ENCODE results near the gene MISP3. TPM values are rescaled to one million over a fixed set of nuclear protein-coding genes. Genes with fewer than 3 reads are reported as not detected.

Gene MISP3
- total and polyA plus RNA-seq, 9 of the 15 experiments (the other 6 are each of a cell fraction or from before 2014, with no cell fraction given), result 0.25 to 5.6 (median 1.6) TPM

GRCh38 chr19:14102756-14103155, 30.2 kb downstream of the MISP3 start:
- POLR2A ChIA-PET, result no interaction called here
- no peak overlapping the region for H3K27ac ChIP-seq (ENCODE audit: extremely low read depth, low read depth, low read length)
- H3K4me1 ChIP-seq (replicated peaks in 1 of 2; ENCODE audit: control insufficient read depth in 2 of 2, insufficient read depth in 2 of 2, low read length in 2 of 2), result peaks cover 0 to 2% of the 10 kb centered on the region in 2 experiments; a peak in 1 of 5 replicates
- H3K9me1 ChIP-seq (ENCODE audit: control insufficient read depth, insufficient read depth, low read length), result no peaks in the 10 kb centered on the region
- CTCF ChIA-PET (ENCODE audit: low intra/inter-chr PET ratio), result no interaction called here
- WGBS (ENCODE audit: insufficient coverage, low coverage, missing lambda C conversion rate), result 86% methylated on average over 10 of the region's 10 CpGs
- intact Hi-C loops (cut with micrococcal nuclease) (no loop called here), in situ Hi-C loops (cut with MboI) (no loop called here)
- FAIRE-seq, result no peak
- H3K4me3 ChIP-seq, result no peak overlapping the region
- H3K79me2 ChIP-seq (ENCODE audit: control insufficient read depth, insufficient read depth, low read length), result no peaks in the 10 kb centered on the region
- no peak for DNase-seq (ENCODE audit: extremely low read depth in 1 of 4, low spot score in 3 of 4)
- H3K36me3 ChIP-seq (ENCODE audit: control insufficient read depth, insufficient read depth, low read length), result peaks cover 32% of the 10 kb centered on the region; the same call in 2 of the 3 replicates
- ATAC-seq, result no peak
- H3K9me3 ChIP-seq (replicated peaks; ENCODE audit: control insufficient read depth, insufficient read depth, low read depth, low read length), result no peaks in the 10 kb centered on the region
- no peaks in the 10 kb centered on the region for H4K20me1 ChIP-seq (replicated peaks; ENCODE audit: control insufficient read depth, insufficient read depth, low read length)
- H2AFZ ChIP-seq (ENCODE audit: low read depth, low read length), result no peak overlapping the region
- BruUV-seq (replicated peaks), result no TSS peak
- no peak overlapping the region for H3K9ac ChIP-seq (ENCODE audit: insufficient read depth in 1 of 2, low read depth in 2 of 2, low read length in 2 of 2)
- no peak overlapping the region for H3K4me2 ChIP-seq (ENCODE audit: insufficient read depth, low read length)
- H3K27me3 ChIP-seq (ENCODE audit: control insufficient read depth in 2 of 2, insufficient read depth in 2 of 2, low read length in 2 of 2), result no peaks in the 10 kb centered on the region
- TF ChIP-seq, protein P1, sequence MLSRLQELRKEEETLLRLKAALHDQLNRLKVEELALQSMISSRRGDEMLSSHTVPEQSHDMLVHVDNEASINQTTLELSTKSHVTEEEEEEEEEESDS (CRISPR knock-in tag; IDR thresholded peaks at IDR 0.05), result no peak
- TF ChIP-seq PATZ1 (CRISPR knock-in tag; IDR thresholded peaks at IDR 0.05; ENCODE audit: borderline replicate concordance), result no peak
- no peak for TF ChIP-seq ZNF324 (CRISPR knock-in tag; IDR thresholded peaks at IDR 0.05)
- no peak for TF ChIP-seq HNRNPH1 (optimal IDR thresholded peaks at IDR 0.05; ENCODE audit: low read depth, low read length)
- no peak for TF ChIP-seq ZBTB2 (IDR thresholded peaks at IDR 0.05)
- TF ChIP-seq ZNF217 (CRISPR knock-in tag; IDR thresholded peaks at IDR 0.05), result no peak
- no peak for TF ChIP-seq TCFL5 (CRISPR knock-in tag; conservative IDR thresholded peaks at IDR 0.05)
- no peak for TF ChIP-seq HDAC6 (IDR thresholded peaks at IDR 0.05; ENCODE audit: low read depth, low read length)
